ENCODE data around the gene ELFN1. TPM values are rescaled to one million over a fixed set of nuclear protein-coding genes. Genes with fewer than 3 reads are reported as not detected.

ELFN1 gene
- total RNA-seq, 1 experiment from 2014 or later = 0.69 TPM

GRCh38 chr7:1685000-1685624, 15.0 kb downstream of the ELFN1 start:
- no peaks in the 10 kb centered on the region for H4K20me1 ChIP-seq (ENCODE audit: low read length)
- no peak for DNase-seq
- POLR2A ChIA-PET (ENCODE audit: unreplicated experiment) = no interaction called here

GRCh38 chr7:1688542-1688941, 18.5 kb downstream of the ELFN1 start:
- no peaks in the 10 kb centered on the region for H3K9me2 ChIP-seq (replicated peaks; ENCODE audit: low read length)
- no peak for ATAC-seq
- H3K9ac ChIP-seq (ENCODE audit: low read length) = no peak overlapping the region
- no peaks in the 10 kb centered on the region for H3K79me2 ChIP-seq (ENCODE audit: low read length)
- no peak for DNase-seq
- intact Hi-C loops (cut with micrococcal nuclease) = no loop called here
- H3K4me1 ChIP-seq (ENCODE audit: insufficient read depth, low read length) = no peaks in the 10 kb centered on the region
- H3F3A ChIP-seq (ENCODE audit: low read length, unreplicated experiment) = no peaks in the 10 kb centered on the region
- peaks cover 22% of the 10 kb centered on the region for H3K27me3 ChIP-seq (ENCODE audit: low read length)
- no peak overlapping the region for H3K4me3 ChIP-seq (ENCODE audit: low read length)
- no peak for TF ChIP-seq CTCF (conservative IDR thresholded peaks at IDR 0.05; ENCODE audit: low read depth, low read length)
- TF ChIP-seq EZH2phosphoT487 (IDR thresholded peaks at IDR 0.05; ENCODE audit: borderline replicate concordance, low read length) = no peak
- TF ChIP-seq EZH2 (IDR thresholded peaks at IDR 0.05; ENCODE audit: low read length, unreplicated experiment) = no peak
- ChIA-PET CTCF (no interaction called here), POLR2A (ENCODE audit: unreplicated experiment) (no interaction called here)
- no peaks in the 10 kb centered on the region for H3K36me3 ChIP-seq (ENCODE audit: low read depth, low read length)
- H2AFZ ChIP-seq (ENCODE audit: low read length) = no peak overlapping the region
- no peak overlapping the region for H3K27ac ChIP-seq (ENCODE audit: low read length)
- H3K9me3 ChIP-seq (ENCODE audit: low read length) = peaks cover 7% of the 10 kb centered on the region; the same call in 1 of the 2 replicates
- H4K20me1 ChIP-seq (ENCODE audit: low read length) = no peaks in the 10 kb centered on the region
- H3K4me2 ChIP-seq (ENCODE audit: low read length) = no peak overlapping the region
- BruUV-seq (replicated peaks) = no TSS peak

More at GRCh38 chr7:1685000-1685624, 15.0 kb downstream of the ELFN1 start:
- H3F3A ChIP-seq (ENCODE audit: low read length, unreplicated experiment) = no peaks in the 10 kb centered on the region
- H2AFZ ChIP-seq (ENCODE audit: low read length) = no peak overlapping the region
- ATAC-seq = no peak
- H3K9me2 ChIP-seq (replicated peaks; ENCODE audit: low read length) = no peaks in the 10 kb centered on the region
- no peak overlapping the region for H3K4me2 ChIP-seq (ENCODE audit: low read length)
- peaks cover 7% of the 10 kb centered on the region; the same call in 1 of the 2 replicates for H3K9me3 ChIP-seq (ENCODE audit: low read length)
- 0 out of 2 replicates have a peak, but pooled peaks cover 4% of the 10 kb centered on the region for H3K27me3 ChIP-seq (ENCODE audit: low read length)
- no peak overlapping the region for H3K9ac ChIP-seq (ENCODE audit: low read length)
- TF ChIP-seq EZH2 (IDR thresholded peaks at IDR 0.05; ENCODE audit: low read length, unreplicated experiment) = no peak
- no peak for TF ChIP-seq CTCF (conservative IDR thresholded peaks at IDR 0.05; ENCODE audit: low read depth, low read length)
- TF ChIP-seq EZH2phosphoT487 (IDR thresholded peaks at IDR 0.05; ENCODE audit: borderline replicate concordance, low read length) = no peak
- intact Hi-C loops (cut with micrococcal nuclease) = no loop called here
- H3K79me2 ChIP-seq (ENCODE audit: low read length) = no peaks in the 10 kb centered on the region
- no TSS peak for BruUV-seq (replicated peaks)
- no peaks in the 10 kb centered on the region for H3K36me3 ChIP-seq (ENCODE audit: low read depth, low read length)
- H3K4me1 ChIP-seq (ENCODE audit: insufficient read depth, low read length) = no peaks in the 10 kb centered on the region
- CTCF ChIA-PET = no interaction called here
- H3K4me3 ChIP-seq (ENCODE audit: low read length) = no peak overlapping the region; the same call in 1 of the 2 replicates
- H3K27ac ChIP-seq (ENCODE audit: low read length) = no peak overlapping the region

- Histone ChIP-seq H3K27ac (ENCODE audit: low read length) (no peak overlapping the region), H3K36me3 (ENCODE audit: low read depth, low read length) (no peaks in the 10 kb centered on the region), H3K4me1 (ENCODE audit: insufficient read depth, low read length) (no peaks in the 10 kb centered on the region), H3K27me3 (ENCODE audit: low read length) (peaks cover 30% of the 10 kb centered on the region), H3K9ac (ENCODE audit: low read length) (no peak overlapping the region), H3K9me2 (replicated peaks; ENCODE audit: low read length) (no peaks in the 10 kb centered on the region), H3K4me2 (ENCODE audit: low read length) (no peak overlapping the region), H3F3A (ENCODE audit: low read length, unreplicated experiment) (no peaks in the 10 kb centered on the region), H2AFZ (ENCODE audit: low read length) (no peak overlapping the region), H4K20me1 (ENCODE audit: low read length) (no peaks in the 10 kb centered on the region), H3K4me3 (ENCODE audit: low read length) (no peak overlapping the region), H3K9me3 (ENCODE audit: low read length) (peaks cover 7% of the 10 kb centered on the region; the same call in 1 of the 2 replicates), H3K79me2 (ENCODE audit: low read length) (no peaks in the 10 kb centered on the region)
- no TSS peak for BruUV-seq (replicated peaks)
- CTCF ChIA-PET = no interaction called here
- TF ChIP-seq CTCF (conservative IDR thresholded peaks at IDR 0.05; ENCODE audit: low read depth, low read length) (no peak), EZH2phosphoT487 (IDR thresholded peaks at IDR 0.05; ENCODE audit: borderline replicate concordance, low read length) (no peak), EZH2 (IDR thresholded peaks at IDR 0.05; ENCODE audit: low read length, unreplicated experiment) (no peak)
- ATAC-seq = no peak
- DNase-seq = no peak
- intact Hi-C loops (cut with micrococcal nuclease) = no loop called here
- POLR2A ChIA-PET (ENCODE audit: unreplicated experiment) = no interaction called here
These were observed 19.2 kb downstream of the ELFN1 start for GRCh38 chr7:1689311-1689710.
